ENCODE measurements around the gene TUBGCP4.

DNA sequence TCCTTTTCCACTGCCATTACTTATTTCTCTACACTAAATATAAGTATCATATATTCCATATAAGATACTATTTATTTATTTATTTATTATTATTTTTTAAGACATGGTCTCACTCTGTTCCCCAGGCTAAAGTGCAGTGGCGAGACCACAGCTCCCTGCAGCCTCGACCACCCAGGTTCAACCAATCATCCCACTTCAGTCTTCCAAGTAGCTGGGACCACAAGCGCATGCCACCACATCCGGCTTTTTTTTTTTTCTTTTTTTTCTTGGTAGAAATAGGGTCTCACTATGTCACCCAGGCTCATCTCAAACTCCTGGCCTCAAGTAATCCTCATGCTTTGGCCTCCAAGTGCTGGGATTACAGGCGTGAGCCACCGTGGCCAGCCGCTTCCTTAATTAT lies 65.5 kb downstream of the TUBGCP4 start:
- TF ChIP-seq, protein P1, sequence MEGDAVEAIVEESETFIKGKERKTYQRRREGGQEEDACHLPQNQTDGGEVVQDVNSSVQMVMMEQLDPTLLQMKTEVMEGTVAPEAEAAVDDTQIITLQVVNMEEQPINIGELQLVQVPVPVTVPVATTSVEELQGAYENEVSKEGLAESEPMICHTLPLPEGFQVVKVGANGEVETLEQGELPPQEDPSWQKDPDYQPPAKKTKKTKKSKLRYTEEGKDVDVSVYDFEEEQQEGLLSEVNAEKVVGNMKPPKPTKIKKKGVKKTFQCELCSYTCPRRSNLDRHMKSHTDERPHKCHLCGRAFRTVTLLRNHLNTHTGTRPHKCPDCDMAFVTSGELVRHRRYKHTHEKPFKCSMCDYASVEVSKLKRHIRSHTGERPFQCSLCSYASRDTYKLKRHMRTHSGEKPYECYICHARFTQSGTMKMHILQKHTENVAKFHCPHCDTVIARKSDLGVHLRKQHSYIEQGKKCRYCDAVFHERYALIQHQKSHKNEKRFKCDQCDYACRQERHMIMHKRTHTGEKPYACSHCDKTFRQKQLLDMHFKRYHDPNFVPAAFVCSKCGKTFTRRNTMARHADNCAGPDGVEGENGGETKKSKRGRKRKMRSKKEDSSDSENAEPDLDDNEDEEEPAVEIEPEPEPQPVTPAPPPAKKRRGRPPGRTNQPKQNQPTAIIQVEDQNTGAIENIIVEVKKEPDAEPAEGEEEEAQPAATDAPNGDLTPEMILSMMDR (IDR thresholded peaks at IDR 0.05) = no peak
- TF ChIP-seq POLR2A (IDR thresholded peaks at IDR 0.05) = no peak

Data from testis (tissue), 2 donors.